H1 (cell line): ENCODE measurements around the gene CPT2. TPM values are rescaled to one million over a fixed set of nuclear protein-coding genes. Genes with fewer than 3 reads are reported as not detected.

Experiments
- CTCF ChIA-PET: fragments of 300-600 bp; sonication (Branson Sonifier 250); formaldehyde crosslinking; loops from one replicate; lab custom pipeline; 2021; ENCODE audit not compliant: partially characterized antibody; lab: Charles Lee
- POLR2A ChIA-PET: fragments of 300-600 bp; sonication (Branson Sonifier 250); formaldehyde crosslinking; loops from one replicate; lab custom pipeline; 2021; ENCODE audit warnings: inconsistent platforms; ENCODE audit not compliant: partially characterized antibody; lab: Charles Lee
- DNase-seq, 2 experiments: peaks; one replicate each; pipeline versions ENCODE4 v3.0.0 to v3.0.0-alpha.2; 2010 to 2022; ENCODE audit warnings: low spot score in 2 of 2, low read depth in 1 of 2, mixed read lengths in 1 of 2
- FAIRE-seq: peaks from 2 replicates; lab custom pipeline; 2011; peaks lifted over from hg19 to GRCh38; lab: Jason Lieb, UNC
- H2AFZ ChIP-seq: 2 replicates; pipeline ENCODE4 v1.8.1; 2012; ENCODE audit warnings: low read length, inconsistent platforms
- H2AK5ac ChIP-seq: 2 replicates; pipeline ENCODE4 v1.6.1; 2013; ENCODE audit warnings: low read depth, low read length
- H2BK120ac ChIP-seq: replicated peaks from 2 replicates; pipeline ENCODE3; 2013; ENCODE audit warnings: low read depth, low read length, inconsistent platforms
- H2BK12ac ChIP-seq: 2 replicates; pipeline ENCODE4 v1.6.1; 2013; ENCODE audit warnings: low read depth, low read length
- H2BK15ac ChIP-seq: 2 replicates; pipeline ENCODE4 v1.6.1; 2013; ENCODE audit warnings: low read length
- H2BK20ac ChIP-seq: 2 replicates; pipeline ENCODE4 v1.6.1; 2013; ENCODE audit warnings: low read length
- H2BK5ac ChIP-seq: 2 replicates; pipeline ENCODE4 v1.6.1; 2013; ENCODE audit warnings: low read depth, low read length
- H3K14ac ChIP-seq: 2 replicates; pipeline ENCODE4 v1.6.1; 2013; ENCODE audit warnings: inconsistent platforms; ENCODE audit not compliant: insufficient read length
- H3K18ac ChIP-seq: 2 replicates; pipeline ENCODE4 v1.6.1; 2013; ENCODE audit warnings: low read length; ENCODE audit errors: extremely low read depth
- H3K23ac ChIP-seq: 2 replicates; pipeline ENCODE4 v1.6.1; 2013; ENCODE audit warnings: inconsistent platforms; ENCODE audit not compliant: insufficient read length
- H3K23me2 ChIP-seq: 2 replicates; pipeline ENCODE4 v1.6.1; 2013; ENCODE audit warnings: low read depth, low read length
- H3K27ac ChIP-seq: 2 replicates; pipeline ENCODE4 v1.6.1; 2011; ENCODE audit warnings: low read depth, low read length, inconsistent platforms
- H3K27me3 ChIP-seq, 4 experiments: replicated peaks in 1 of 4; 1 replicate in 1 of 4; 2 replicates in 3 of 4; pipeline versions ENCODE4 v1.6.1 to v1.8.1; 2011 to 2013; ENCODE audit warnings: low read length in 3 of 4, mild to moderate bottlenecking in 3 of 4, inconsistent platforms in 2 of 4, mixed read lengths in 2 of 4, moderate library complexity in 1 of 4; ENCODE audit not compliant: control insufficient read depth in 3 of 4, insufficient read depth in 3 of 4; ENCODE audit errors: extremely low read depth in 1 of 4
- H3K36me3 ChIP-seq, 4 experiments: 2 replicates each; pipeline versions ENCODE4 v1.6.1 to v1.8.1; 2011 to 2013; ENCODE audit warnings: mild to moderate bottlenecking in 4 of 4, low read length in 3 of 4, moderate library complexity in 2 of 4, control low read depth in 1 of 4, inconsistent platforms in 1 of 4; ENCODE audit not compliant: insufficient read depth in 4 of 4, control insufficient read depth in 2 of 4
- H3K4ac ChIP-seq: replicated peaks from 2 replicates; pipeline ENCODE3; 2013; ENCODE audit warnings: low read length, low read depth, mixed read lengths, inconsistent platforms; ENCODE audit not compliant: insufficient read length
- H3K4me1 ChIP-seq, 4 experiments: replicated peaks in 1 of 4; 1 replicate in 1 of 4; 2 replicates in 3 of 4; pipeline versions ENCODE4 v1.6.1 to v1.8.1; 2011 to 2013; ENCODE audit warnings: low read length in 3 of 4, inconsistent platforms in 2 of 4, mixed read lengths in 1 of 4; ENCODE audit not compliant: insufficient read depth in 4 of 4, control insufficient read depth in 3 of 4
- H3K4me2 ChIP-seq, 2 experiments: 2 replicates each; pipeline versions ENCODE4 v1.6.1 to v1.8.1; 2011 to 2013; ENCODE audit warnings: low read depth in 2 of 2, low read length in 2 of 2, control low read depth in 1 of 2, inconsistent platforms in 1 of 2, mild to moderate bottlenecking in 1 of 2; ENCODE audit not compliant: insufficient read depth in 1 of 2
- H3K4me3 ChIP-seq, 4 experiments: fragments of 200-600, 300-600 bp in 1 of 4; sonication (generic), shearing (Covaris generic), sonication (Bioruptor Twin) in 1 of 4; 2 replicates each; pipeline versions ENCODE4 v1.5.1 to v1.8.1; 2011 to 2016; ENCODE audit warnings: low read length in 4 of 4, low read depth in 3 of 4, control low read depth in 2 of 4, inconsistent platforms in 2 of 4, mild to moderate bottlenecking in 2 of 4, mixed read lengths in 1 of 4, moderate library complexity in 1 of 4; ENCODE audit not compliant: insufficient read depth in 2 of 4; ENCODE audit errors: extremely low read depth in 1 of 4
- H3K56ac ChIP-seq: replicated peaks from 2 replicates; pipeline ENCODE3; 2013; ENCODE audit warnings: low read depth, mild to moderate bottlenecking, mixed read lengths, low read length, inconsistent platforms; ENCODE audit not compliant: insufficient read length
- H3K79me1 ChIP-seq: 2 replicates; pipeline ENCODE4 v1.6.1; 2013; ENCODE audit warnings: low read depth, low read length, control low read depth
- H3K79me2 ChIP-seq, 2 experiments: 2 replicates each; pipeline versions ENCODE4 v1.6.1 to v1.8.1; 2012 to 2013; ENCODE audit warnings: low read length in 2 of 2, mild to moderate bottlenecking in 2 of 2, inconsistent platforms in 1 of 2; ENCODE audit not compliant: insufficient read depth in 2 of 2, control insufficient read depth in 1 of 2
- H3K9ac ChIP-seq, 4 experiments: replicated peaks in 1 of 4; 1 replicate in 1 of 4; 2 replicates in 3 of 4; pipeline versions ENCODE4 v1.6.1 to v1.8.1; 2011 to 2013; ENCODE audit warnings: low read depth in 3 of 4, low read length in 3 of 4, control low read depth in 2 of 4, mild to moderate bottlenecking in 2 of 4, moderate library complexity in 2 of 4, inconsistent platforms in 1 of 4; ENCODE audit errors: extremely low read depth in 1 of 4
- H3K9me3 ChIP-seq, 2 experiments: 2 replicates each; pipeline versions ENCODE4 v1.6.1 to v1.8.1; 2012 to 2013; ENCODE audit warnings: mild to moderate bottlenecking in 2 of 2, moderate library complexity in 2 of 2, control low read depth in 1 of 2, inconsistent platforms in 1 of 2, low read depth in 1 of 2, low read length in 1 of 2, mixed read lengths in 1 of 2; ENCODE audit not compliant: insufficient read depth in 2 of 2
- H4K20me1 ChIP-seq, 2 experiments: replicated peaks in 1 of 2; 2 replicates each; pipeline versions ENCODE3 to v1.8.1; 2011 to 2013; ENCODE audit warnings: inconsistent platforms in 2 of 2, low read length in 2 of 2, mild to moderate bottlenecking in 1 of 2; ENCODE audit not compliant: insufficient read depth in 2 of 2, control insufficient read depth in 1 of 2
- H4K5ac ChIP-seq: 2 replicates; pipeline ENCODE4 v1.6.1; 2013; ENCODE audit warnings: low read length, low read depth, mixed read lengths, inconsistent platforms; ENCODE audit not compliant: insufficient read length
- H4K8ac ChIP-seq: 2 replicates; pipeline ENCODE4 v1.8.0; 2013; ENCODE audit warnings: mild to moderate bottlenecking, moderate library complexity, low read length, inconsistent platforms; ENCODE audit not compliant: insufficient read depth; ENCODE audit errors: extremely low read depth
- H4K91ac ChIP-seq: replicated peaks from 2 replicates; pipeline ENCODE3; 2013; ENCODE audit warnings: low read length, mixed read lengths, inconsistent platforms; ENCODE audit not compliant: insufficient read length
- CBX5 ChIP-seq: fragments of 300-800, 300-1000 bp; sonication (generic); IDR thresholded peaks from 2 replicates; pipeline ENCODE4 v1.7.1; 2016; ENCODE audit warnings: antibody characterized with exemption, low read length, low read depth
- GABPA ChIP-seq: IDR thresholded peaks from 2 replicates; pipeline ENCODE4 v1.6.1; 2011; ENCODE audit warnings: mild to moderate bottlenecking, low read length, moderate library complexity, borderline replicate concordance; ENCODE audit not compliant: insufficient read depth
- PHF8 ChIP-seq: fragments of 200-600 bp; sonication (generic); conservative IDR thresholded peaks from 2 replicates; pipeline ENCODE4 v1.7.1; 2012; ENCODE audit warnings: low read depth, mild to moderate bottlenecking, inconsistent platforms, low read length, moderate library complexity
- SP1 ChIP-seq: IDR thresholded peaks from 2 replicates; pipeline ENCODE4 v1.6.1; 2011; ENCODE audit warnings: low read depth, low read length
- SP2 ChIP-seq: IDR thresholded peaks from 2 replicates; pipeline ENCODE4 v1.6.1; 2012; ENCODE audit warnings: mild to moderate bottlenecking, low read length, inconsistent platforms
- TAF1 ChIP-seq: IDR thresholded peaks from 2 replicates; pipeline ENCODE4 v1.6.1; 2011; ENCODE audit warnings: mild to moderate bottlenecking, low read depth, low read length
- WGBS, 2 experiments: shearing (Covaris generic) in 1 of 2; methylation state at CpG; one replicate each; pipeline versions ENCODE4 v1.1.6 to v1.1.7; 2013 to 2015; ENCODE audit warnings: low lambda C conversion rate in 2 of 2, mixed read lengths in 2 of 2, inconsistent platforms in 1 of 2, low coverage in 1 of 2, missing lambda C conversion rate in 1 of 2; ENCODE audit not compliant: insufficient replicate concordance in 2 of 2, insufficient coverage in 1 of 2, insufficient read length in 1 of 2; ENCODE audit errors: extremely low coverage in 1 of 2, missing lambda C conversion rate in 1 of 2; 5-methylcytosine and 5-hydroxymethylcytosine counted together
- polyA plus RNA-seq, 7 experiments: library from polyadenylated mRNA; depleted of rRNA in 3 of 7; stranded (reverse) in 5 of 7; unstranded in 2 of 7; fragments of >200 nt in 5 of 7; fragments of 200-250 nt in 2 of 7; gene quantifications; 1 replicate in 5 of 7; 2 replicates in 1 of 7; 4 replicates in 1 of 7; pipeline versions ENCODE4 v1.2.1 to v1.2.3, GENCODE V29; 2011 to 2013; ENCODE audit warnings: missing spikeins in 2 of 7, mixed read lengths in 2 of 7
- total RNA-seq: library from RNA; stranded (reverse); fragmentation: NEBNext Ultra II Directional; extraction: Animal tissue kit (Norgen Biotek cat#: 25700); gene quantifications from 2 replicates; pipeline ENCODE4 v1.2.1, GENCODE V29; 2021

CPT2 gene
- total and polyA plus RNA-seq, 2 of the 8 experiments (the other 6 are each of a cell fraction or from before 2014, with no cell fraction given), result 23.9 to 25.5 TPM

DNA sequence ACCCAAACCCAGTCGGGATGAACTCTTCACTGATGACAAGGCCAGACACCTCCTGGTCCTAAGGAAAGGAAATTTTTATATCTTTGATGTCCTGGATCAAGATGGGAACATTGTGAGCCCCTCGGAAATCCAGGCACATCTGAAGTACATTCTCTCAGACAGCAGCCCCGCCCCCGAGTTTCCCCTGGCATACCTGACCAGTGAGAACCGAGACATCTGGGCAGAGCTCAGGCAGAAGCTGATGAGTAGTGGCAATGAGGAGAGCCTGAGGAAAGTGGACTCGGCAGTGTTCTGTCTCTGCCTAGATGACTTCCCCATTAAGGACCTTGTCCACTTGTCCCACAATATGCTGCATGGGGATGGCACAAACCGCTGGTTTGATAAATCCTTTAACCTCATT lies 13.7 kb downstream of the CPT2 start:
- peaks cover 11 to 16% of the 10 kb centered on the region in 2 experiments for H3K9me3 ChIP-seq
- no peak overlapping the region for H3K56ac ChIP-seq
- WGBS, 2 experiments, result 90% methylated on average over 7 of the region's 7 CpGs; no CpG with 5 or more reads in 1 of the 2 experiments
- H2BK12ac ChIP-seq, result no peak overlapping the region
- H2BK20ac ChIP-seq, result no peak overlapping the region
- no peaks in the 10 kb centered on the region for H3K27me3 ChIP-seq
- H3K4me1 ChIP-seq, result no peaks in the 10 kb centered on the region
- H3K79me2 ChIP-seq, result no peaks in the 10 kb centered on the region
- no peak overlapping the region for H3K14ac ChIP-seq
- no peak overlapping the region for H3K4me3 ChIP-seq
- DNase-seq, result no peak
- H3K23me2 ChIP-seq, result no peaks in the 10 kb centered on the region
- no peak for FAIRE-seq
- H2BK120ac ChIP-seq, result no peak overlapping the region
- H2AFZ ChIP-seq, result no peak overlapping the region
- H3K27ac ChIP-seq, result no peak overlapping the region
- peaks cover 10 to 72% (median 44%) of the 10 kb centered on the region in 4 experiments for H3K36me3 ChIP-seq
- H3K9ac ChIP-seq, result no peak overlapping the region
- H2BK15ac ChIP-seq, result no peak overlapping the region
- no peak overlapping the region for H3K23ac ChIP-seq
- CTCF ChIA-PET, result no interaction called here
- POLR2A ChIA-PET, result interaction anchor here (1.0 to 1.6 kb wide), 2 partner anchors 9 to 13 kb away, joined by 4 to 5 read pairs; no protein-coding TSS in a partner anchor
- H3K79me1 ChIP-seq, result peaks cover 2% of the 10 kb centered on the region; the same call in 1 of the 2 replicates
- no peak overlapping the region for H3K4me2 ChIP-seq
- no peak overlapping the region for H3K18ac ChIP-seq
- no peak overlapping the region for H4K91ac ChIP-seq
- no peak overlapping the region for H2BK5ac ChIP-seq
- H4K8ac ChIP-seq, result no peak overlapping the region
- no peak overlapping the region for H4K5ac ChIP-seq
- H2AK5ac ChIP-seq, result no peak overlapping the region
- peaks cover 0 to 5% of the 10 kb centered on the region in 2 experiments for H4K20me1 ChIP-seq
- H3K4ac ChIP-seq, result no peak overlapping the region
- TF ChIP-seq TAF1 (no peak), SP2 (no peak), GABPA (no peak), PHF8 (no peak), CBX5 (no peak), SP1 (no peak)
